NCI-H82 treated with DMSO at 0.1 percent for 48 hours (cell line): Measurements from ENCODE around the gene CDON.

Source experiments
- DNase-seq: peaks from one replicate; lab custom pipeline; 2025; ENCODE audit not compliant: unreplicated experiment; lab: John Stamatoyannopoulos, UW

Gene CDON

DNA sequence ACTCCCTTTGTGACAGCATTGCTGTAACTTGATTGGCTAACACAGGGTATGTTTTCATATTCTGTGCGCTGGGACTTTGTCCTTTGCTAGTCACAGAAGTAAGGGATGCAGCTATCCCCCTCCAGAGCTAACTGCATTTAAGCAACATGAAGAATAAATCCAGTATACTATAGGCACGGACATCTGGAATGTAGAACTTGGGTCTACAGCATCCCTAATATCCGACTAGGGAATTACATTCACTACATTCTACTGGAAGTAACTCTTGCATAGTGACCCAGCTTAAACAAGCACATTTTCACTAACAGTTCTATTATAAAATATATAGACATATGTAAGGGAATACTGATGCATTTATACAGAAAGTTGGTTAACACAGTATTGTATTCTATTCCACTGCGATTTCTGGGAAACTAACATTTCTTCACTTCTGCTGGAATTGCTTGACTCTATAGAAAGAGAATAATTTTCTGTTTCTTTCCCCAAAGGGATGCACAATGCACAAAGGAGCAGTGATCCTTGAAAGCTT lies 103.7 kb downstream of the CDON start:
- DNase-seq: no peak

GRCh38 chr11:125957618-125958332 lies 104.9 kb downstream of the CDON start:
- DNase-seq: no peak

DNA sequence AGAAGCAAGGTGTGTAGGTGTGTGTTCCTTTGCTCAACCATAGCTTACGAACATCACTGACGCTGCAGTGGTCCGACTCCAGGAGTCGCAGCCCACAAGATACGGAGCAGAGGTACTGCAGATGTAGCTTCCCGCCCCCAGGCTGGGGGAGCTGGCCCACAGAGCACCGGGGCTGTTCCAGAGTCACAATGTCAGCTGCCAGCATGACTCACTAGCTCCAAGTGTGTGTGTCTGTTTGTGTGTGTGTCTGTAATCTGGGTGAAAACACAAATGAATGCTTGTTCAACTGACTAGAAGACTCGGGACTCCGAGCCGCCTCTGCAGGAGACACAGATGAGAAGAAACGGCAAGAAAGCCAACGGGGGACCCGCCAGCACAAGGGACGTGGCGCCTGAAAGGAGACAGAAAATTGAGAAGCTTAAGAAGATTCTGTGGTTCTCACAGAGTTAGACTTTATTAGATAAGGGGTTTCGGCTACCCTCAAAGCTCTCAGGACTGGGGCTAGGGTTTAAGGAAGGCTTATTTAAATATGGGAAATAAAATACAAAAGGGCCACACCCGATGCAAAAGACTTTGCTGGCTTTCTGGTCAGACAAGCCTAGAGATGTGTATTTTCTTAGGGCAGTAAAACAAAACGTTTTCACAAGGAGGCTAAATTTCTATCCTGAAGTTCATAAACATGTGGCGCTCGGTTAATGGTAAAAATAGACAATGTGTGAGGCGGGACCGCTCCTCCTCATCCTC lies 106.1 kb downstream of the CDON start:
- DNase-seq: no peak

DNA sequence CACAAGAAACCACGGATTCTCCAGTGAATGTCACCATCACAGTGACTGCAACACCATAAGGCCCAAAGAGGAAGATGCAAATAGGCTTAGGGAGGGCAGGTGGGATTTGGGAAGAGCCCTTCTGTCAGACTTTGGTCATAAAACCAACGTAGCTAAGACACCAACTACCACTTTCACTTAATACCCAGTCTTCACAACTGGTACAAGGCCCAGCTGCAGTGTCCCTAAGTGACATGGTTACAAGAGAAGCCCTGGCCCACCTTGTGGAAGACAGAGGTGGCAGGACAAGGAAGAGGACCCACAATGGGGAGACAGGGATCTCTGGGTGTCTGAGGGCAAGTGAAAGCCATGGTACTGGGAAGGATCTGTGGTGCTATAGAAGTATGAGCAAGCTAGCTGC lies 106.8 kb downstream of the CDON start:
- DNase-seq: no peak

- DNase-seq: no peak
Measured at GRCh38 chr11:125954945-125955640, 107.6 kb downstream of the CDON start.

GRCh38 chr11:125954123-125954944 lies 108.3 kb downstream of the CDON start:
- no peak for DNase-seq

DNA sequence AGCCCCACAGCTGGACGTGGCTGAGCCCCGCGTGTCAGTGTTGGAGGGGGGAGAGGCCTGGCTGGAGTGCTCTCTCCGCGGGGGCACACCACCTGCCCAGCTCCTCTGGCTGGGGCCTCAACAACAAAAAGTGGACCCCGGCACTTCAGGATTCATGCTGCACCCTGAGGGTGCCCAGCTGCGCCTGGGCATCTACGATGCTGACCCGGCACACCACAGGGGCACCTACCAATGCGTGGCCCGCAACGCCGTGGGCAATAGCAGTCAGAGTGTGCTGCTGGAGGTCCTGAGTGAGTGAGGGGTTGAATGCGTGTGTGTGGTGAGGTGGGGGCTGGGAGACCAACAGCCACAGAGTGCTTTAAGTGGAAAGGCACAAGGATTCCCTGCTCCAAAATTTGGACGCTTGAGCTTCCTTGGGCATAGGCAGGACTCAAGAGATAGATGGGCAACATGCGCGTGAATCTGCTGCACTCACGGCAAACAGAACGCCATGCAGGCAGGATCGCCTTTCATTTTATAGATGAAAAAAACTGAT lies 109.2 kb downstream of the CDON start:
- DNase-seq: no peak

GRCh38 chr11:125952973-125953372 lies 109.7 kb downstream of the CDON start:
- no peak for DNase-seq

GRCh38 chr11:125952559-125952958 lies 110.1 kb downstream of the CDON start:
- no peak for DNase-seq

- DNase-seq: no peak
Measured at GRCh38 chr11:125951731-125952130, 110.9 kb downstream of the CDON start.

DNA sequence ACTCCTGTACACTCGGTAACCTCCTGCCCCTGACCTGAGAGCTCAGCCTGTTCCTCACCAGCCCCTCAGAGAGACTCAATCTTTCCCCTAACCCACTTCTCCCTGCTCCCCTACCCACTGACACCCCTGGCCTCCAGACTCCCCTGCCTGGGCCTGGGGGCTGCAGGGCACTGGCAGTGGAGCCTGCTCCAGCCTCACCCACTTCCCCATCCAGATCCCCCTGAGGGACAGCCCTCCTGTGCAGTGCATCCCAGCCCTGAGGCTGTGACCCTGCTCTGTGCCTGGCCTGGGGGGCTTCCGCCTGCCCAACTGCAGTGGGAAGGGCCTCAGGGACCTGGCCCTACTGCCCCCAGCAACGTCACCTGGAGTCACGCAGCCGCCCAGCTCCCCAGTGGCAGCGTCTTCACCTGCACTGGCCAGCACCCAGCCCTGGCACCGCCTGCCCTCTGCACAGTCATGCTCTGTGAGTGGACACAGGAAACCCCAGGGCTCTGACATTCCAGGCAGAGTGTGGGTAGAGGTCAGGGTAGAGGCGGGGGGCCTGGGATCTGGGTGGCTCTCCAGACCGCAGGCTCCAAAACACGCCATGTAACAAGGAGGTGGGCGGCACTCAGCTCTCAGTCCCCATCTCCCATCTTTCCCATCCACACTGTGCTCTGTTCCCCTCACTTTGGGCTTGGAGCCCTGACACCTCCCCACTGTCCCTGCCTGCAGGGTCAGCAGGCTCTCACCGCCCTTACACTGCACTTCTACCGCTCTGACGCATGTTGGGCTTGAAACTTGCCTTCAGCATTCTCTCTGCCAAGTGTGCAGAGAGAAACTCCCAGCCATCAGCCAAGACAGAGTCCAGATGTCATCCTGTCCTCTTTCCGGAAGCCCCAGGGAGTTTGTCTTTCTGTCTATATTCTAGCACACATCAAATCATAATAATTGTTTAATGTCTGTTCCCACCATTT lies 111.7 kb downstream of the CDON start:
- no peak for DNase-seq

GRCh38 chr11:125950178-125950490 lies 112.5 kb downstream of the CDON start:
- no peak for DNase-seq

- no peak for DNase-seq
Measured at GRCh38 chr11:125949271-125950177, 113.1 kb downstream of the CDON start.

GRCh38 chr11:125948278-125949051 lies 114.2 kb downstream of the CDON start:
- no peak for DNase-seq

DNA sequence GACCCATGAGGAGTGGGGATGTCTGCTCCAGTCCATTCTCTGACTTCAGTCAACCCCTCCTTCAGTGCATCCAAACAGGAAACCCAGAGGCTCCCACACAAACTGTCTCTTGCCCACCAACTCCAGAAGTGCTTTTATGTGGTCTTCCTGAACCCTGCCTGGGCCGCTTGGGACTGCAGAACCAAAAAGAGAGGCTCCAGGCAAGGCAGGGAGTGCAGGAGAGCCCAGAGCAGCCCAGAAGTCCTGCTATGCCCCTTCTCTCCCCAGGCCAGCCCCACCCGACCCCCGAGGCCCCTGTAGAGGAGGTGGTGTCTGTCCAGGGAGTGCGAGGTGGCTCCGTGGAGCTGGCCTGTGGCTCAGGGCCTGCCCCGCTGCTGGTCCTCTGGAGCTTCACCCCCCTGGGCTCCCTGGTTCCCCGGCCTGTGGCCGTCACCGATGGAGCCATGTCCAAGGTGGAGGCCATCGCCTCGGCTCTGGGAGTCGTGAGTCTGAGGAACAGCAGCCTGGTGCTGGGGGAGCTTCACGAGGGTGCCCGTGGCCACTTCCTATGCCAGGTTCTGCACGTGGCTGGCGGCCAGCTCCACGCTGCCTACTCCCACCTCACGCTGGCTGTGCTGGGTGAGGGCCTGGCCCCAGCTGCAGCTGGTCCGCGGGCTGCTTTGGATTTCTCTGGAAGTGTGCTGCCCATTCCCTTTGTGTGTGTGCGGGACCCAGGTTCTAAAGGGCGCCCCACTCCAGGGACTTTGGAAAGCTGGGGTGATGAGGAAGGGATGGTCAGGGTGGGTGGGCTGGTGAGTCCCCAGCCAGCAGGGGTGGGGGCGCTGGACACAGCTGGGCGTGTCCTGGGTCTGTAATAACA lies 115.0 kb downstream of the CDON start:
- DNase-seq: no peak

DNA sequence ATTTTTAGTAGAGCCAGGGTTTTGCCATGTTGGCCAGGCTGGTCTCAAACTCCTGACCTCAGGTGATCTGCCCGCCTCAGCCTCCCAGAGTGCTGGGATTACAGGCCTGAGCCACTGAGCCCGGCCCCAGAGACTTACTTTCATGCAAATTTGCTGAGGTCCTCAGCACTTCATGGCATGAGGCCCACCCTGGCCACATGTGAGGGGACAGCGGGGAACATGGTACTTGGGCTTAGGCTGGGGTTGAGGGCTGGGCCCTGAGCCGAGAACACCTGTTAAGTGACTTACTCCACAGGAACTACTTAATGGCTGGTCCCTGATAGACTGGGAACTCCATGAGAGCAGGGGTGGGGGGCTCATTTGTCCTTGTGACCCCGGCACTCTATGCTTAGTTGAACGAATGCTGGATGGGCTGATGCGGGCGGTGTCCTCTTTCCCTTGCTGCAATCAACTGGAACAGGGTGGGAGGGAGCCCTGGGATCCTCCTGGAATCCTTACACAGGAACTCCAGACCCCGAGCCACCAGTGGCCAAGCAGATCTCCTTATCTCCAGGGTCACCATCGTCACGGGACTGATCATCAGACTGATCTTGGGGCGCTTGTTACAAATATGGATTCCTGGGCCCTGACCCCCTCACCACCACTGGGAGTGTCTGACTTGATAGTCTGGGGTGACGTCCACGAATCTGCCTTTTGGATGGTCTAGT lies 115.8 kb downstream of the CDON start:
- no peak for DNase-seq
